Kasumi-1 (cell line): ENCODE data around the gene KIAA1755.
"Not testable (repeated sequence)": the region's sequence is repeated elsewhere in the genome, so short reads cannot be mapped to it uniquely, and the experiment has no call there.

Source experiments
- DNase-seq, 2 experiments: peaks; one replicate each; lab custom pipeline; 2025; lab: John Stamatoyannopoulos, UW

The KIAA1755 gene

DNA sequence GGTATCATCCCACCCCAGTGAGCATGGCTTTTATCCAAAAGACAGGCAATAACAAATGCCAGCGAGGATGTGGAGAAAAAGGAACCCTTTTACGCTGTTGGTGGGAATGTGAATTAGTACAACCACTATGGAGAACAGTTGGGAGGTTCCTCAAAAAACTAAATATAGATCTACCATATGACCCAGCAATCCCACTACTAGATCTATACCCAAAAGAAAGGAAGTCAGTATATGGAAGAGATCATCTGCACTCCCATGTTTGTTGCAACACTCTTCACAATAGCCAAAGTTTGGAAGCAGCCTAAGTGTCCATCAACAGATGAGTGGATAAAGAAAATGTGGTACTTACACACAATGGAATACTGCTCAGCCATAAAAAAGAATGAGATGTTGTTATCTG, 5.9 kb upstream of the KIAA1755 start:
- DNase-seq = no peak

DNA sequence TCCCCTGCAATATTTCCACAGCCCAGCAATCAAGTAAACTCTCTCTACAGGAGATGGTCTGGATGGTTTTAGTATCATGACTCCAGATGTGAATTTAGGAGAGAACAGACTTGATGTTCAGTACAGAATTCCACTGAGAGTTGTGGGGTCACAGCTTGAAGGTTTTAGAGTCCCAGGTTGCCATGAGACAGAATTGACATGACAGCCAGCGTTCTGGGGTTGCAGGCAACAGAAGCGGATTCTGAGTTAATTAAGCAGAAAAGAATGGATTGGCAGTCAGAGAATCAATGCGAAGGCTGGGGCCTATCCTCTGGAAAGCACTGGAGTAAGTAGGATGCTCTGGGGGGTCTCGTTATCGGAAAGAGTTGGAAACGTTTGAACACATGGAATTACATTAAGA, 2.4 kb upstream of the KIAA1755 start:
- no peak for DNase-seq

DNA sequence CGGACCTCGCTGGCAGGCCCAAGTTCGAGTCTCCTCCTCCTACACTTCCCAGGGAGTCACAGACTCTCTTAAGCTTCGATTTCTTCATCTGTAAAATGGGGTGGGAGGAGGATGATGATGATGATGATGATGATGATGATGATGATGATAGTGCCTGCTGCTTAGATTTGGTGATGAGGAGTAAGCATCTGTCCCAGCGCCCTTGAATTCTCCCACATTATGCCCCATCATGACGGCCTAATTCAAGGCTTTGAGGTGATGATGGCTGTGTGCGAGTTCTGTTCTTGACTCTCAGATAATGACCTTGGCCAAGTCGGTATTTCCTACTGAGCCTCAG, 487 bp upstream of the KIAA1755 start:
- DNase-seq = no peak

DNA sequence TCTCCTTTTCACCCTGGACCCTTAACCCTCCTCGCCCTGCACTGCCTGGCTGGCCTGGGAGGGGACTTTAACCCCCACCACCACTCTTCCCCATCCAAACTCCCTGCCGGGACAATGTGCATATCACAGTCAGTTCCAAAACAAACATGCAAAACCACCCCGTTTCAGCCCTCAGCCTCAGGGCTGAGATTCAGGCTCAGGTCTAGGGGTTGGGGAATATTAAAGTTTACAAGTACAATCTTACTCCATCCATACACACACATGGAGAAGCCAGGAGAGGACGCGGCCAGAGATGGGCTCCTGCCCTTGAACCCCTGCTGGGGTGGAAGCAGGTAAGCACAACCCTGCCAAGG, 534 bp downstream of the KIAA1755 start:
- no peak for DNase-seq

DNA sequence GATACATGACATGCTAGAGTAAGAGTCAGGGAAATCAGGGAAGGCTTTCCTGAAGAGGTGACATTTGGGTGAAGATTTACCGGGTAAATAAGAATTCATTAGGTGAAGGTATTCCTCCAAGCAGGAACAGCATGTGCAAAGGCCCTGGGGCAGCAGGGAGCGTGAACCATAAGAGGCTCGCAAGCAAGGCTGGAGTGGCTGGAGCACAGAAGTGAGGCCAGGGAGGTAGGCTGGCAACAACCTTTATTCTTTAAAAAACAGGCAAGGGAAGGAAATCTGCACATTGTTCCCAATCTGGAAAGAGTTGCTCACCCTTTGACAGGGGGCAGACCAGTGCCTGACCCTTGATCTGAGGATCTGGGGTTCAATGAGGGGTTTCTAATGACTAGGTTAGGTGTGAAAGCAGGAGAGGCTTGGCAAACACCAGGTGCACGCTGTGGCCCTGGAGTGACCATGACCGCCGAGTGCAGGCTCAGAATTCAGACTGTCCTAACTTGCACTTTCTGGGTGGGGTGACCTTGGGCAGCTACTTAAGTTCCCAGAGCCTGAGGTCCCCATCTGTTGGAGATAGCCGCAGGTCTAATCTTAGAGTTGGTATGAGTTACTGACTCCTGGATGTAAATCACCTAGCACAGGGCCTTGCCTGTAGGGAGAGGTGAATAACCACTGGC, 1.9 kb downstream of the KIAA1755 start:
- no peak for DNase-seq

DNA sequence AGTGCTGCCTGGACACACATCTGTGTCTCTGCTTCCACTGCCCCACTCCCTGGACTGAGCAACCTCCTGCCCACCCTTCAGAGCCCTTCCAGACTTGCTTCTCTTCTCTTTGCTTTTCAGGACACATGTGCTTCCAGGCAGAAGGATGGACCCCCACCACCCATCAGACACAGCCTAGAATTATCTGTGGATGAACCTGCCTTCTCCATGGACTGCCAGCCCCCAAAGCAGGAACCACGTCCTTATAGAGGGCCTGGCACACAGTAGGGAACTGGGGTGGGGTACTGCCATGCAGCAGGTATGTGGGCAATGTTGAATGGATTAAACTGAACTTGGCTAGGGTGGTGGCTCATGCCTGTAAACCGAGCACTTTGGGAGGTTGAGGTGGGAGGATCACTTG, 3.6 kb downstream of the KIAA1755 start:
- no peak for DNase-seq

DNA sequence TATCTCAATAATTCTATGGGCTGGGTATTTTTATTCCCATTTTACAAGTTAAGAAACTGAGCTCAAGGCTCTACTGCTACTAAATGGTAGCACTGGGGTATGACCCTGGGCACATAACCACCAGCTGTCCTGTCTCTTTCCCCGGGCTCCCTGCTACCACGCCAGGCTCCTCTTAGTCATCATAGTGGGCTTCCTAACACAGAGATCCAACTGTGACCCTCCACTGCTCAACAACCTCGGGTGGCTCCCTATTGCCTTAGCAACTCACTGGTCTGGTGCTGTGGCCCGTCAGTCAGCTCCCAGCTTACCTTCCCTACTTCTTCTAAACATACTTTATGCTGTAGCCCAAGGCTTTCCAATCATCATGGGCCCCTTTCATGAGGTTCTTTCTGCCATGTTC, 4.5 kb downstream of the KIAA1755 start:
- DNase-seq = no peak

DNA sequence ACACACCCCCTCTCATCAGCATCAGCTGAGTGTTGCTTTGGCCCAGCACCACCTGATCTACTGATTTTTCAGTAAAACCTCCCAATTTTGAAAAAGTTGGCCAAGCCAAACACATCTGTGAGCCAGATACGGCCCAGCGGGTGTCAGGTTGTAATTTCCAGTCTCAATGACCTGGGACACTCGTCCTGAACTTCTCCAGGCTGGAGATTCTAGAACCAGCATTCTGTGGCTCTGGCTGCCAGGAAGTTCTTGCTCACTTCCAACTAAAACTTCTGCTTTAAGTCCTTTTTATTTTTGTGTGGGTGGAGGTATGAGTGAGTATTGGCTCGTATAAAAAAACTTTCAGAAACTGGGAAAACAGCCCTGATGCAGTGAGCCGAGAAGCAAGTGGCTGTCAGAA, 5.1 kb downstream of the KIAA1755 start:
- DNase-seq = no peak

DNA sequence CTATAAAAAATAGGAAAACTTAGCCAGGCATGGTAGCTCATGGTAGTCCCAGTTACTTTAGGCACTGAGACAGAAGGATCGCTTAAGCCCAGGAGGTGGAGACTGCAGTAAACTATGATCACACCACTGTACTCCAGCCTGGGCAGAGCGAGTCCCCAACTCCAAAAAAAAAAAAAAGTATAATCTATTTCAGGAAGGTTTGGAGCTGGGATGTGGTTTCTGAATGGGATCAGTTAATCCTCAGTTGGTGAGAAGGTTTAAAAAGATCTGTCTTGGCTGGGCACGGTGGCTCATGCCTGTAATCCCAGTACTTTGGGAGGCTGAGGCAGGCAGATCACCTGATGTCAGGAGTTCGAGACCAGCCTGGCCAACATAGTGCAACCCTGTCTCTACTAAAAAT, 5.9 kb downstream of the KIAA1755 start:
- not testable (repeated sequence) for DNase-seq

DNA sequence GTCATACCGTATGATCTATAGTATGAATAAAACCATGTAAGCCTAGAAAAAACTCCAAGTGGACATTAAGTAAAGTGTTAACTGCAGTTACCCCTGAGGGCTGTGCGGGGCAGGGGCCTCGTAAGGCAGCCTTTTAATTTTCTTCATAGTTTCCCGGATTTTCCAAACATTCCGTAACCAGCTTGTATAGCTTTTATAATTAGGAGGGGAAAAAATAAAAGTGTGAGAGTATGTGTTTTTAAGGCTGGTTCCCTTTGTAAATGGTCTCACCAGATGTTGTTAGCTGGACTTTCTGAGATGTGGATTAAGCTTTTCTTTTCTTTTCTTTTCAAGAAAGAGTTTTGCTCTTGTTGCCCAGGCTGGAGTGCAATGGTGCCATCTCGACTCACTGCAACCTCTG, 7.0 kb downstream of the KIAA1755 start:
- DNase-seq = no peak

DNA sequence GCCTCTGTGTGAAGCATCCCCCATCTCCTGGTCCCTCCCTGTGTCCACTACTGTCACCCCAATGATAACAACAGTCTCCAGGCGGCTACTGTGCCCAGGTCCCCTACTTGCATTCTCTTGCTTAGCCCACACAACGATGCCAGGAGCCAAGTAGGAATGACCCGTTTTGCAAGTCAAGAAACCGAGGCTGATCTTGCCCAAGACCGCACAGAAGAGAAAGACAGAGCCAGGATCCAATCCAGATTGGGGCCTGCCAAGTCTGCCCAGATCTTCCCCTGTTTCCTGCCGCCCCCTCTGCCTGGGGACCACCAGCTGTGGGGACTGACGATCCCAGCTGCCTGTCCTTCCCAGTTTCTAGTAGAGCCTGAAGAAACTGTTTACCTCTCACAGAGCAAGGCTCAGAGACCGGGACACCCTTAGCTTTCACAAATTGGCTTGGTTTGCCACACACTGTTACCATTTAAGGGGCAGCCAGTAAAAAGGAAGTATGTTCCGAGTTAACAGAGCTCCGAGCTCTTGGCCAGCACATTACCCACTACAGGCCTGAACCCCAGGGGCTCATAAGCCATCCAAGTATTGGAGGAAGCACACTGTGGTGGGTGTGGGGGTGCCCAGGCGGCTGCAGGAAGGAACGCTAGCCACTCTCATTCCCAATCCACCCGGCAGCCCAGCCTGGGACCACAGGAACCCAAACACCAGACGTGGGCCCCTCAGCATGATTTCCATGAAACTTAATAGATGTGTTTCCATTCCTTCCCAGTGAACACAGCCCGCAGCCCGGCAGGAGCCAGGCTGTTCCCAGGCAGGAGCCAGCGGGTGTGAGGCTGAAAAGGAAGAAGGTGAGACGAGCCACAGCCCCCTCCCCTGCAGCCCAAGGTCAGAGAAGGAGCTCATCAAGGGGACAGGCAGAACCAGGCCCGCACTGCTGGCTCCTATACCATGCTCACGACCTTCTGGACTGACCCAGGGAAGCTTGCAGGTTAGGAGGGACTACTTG, 7.9 kb downstream of the KIAA1755 start:
- DNase-seq = no peak

DNA sequence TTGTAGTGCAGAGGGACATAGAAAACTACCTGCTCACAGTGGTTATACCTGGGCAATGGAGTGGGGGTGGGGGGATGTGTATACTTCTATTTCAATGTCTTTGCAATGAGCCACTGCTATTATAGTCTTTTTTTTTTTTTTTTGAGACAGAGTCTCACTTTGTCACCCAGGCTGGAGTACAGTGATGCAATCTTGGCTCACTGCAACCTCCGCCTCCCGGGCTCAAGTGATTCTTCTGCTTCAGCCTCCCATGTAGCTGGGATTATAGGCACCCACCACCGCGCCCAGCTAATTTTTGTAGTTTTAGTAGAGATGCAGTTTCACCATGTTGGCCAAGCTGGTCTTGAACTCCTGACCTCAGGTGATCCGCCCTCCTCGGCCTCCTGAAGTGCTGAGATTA, 9.1 kb downstream of the KIAA1755 start:
- not testable (repeated sequence) for DNase-seq

DNA sequence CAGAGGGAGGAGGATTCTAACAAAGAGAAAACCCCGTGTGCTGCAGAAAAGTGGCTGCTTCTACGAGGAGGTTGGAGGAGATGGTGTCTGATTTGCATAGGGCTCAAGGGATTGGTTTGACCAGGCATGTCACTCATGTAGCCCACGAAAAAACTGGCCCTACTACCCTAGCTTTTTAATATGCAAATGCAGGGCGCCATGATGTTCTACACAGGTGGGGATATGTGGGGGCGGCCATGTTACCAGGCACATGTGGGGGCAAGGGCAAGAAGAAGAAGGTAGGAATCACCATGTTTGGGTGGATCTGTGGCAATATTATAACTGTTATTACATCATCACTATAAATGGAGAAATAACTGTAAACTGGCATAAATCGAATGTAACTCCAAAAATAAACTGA, 9.9 kb downstream of the KIAA1755 start:
- DNase-seq = no peak

DNA sequence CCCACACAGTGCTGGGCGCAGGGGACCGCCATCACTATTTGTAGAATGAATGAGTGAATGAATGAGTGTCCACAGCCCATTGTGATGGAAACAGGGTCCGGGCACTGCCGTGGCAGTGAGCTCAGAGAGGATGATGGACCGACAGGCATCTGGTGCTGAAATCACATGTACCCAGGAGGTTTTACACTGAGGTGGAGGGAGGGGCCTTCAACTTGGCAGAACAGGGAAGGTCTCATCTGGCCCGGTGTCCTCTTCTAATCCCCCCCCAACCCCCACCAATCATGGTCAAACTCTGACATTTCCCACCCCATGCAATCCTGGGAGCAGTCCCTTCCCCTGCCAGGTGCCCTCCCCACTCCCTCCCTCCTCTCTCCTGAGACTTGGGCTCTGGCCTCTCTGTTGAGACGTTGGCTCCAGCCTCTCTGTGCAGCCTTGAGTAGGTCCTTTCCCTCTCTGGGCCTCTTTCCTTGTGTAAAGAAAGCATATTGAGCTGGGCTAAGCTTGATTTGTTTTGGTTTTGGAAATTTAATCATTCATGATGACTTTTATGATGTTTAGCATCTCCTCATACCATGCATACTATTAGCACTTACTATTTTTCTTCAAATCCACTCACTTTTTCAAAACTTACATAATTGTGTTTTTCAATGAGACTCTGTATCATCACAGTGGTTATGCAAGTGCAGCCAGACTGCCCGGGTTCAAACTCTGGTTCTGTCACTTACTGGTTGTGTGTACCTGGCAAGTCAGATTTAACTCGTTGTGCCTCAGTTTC, 10.8 kb downstream of the KIAA1755 start:
- DNase-seq = no peak

DNA sequence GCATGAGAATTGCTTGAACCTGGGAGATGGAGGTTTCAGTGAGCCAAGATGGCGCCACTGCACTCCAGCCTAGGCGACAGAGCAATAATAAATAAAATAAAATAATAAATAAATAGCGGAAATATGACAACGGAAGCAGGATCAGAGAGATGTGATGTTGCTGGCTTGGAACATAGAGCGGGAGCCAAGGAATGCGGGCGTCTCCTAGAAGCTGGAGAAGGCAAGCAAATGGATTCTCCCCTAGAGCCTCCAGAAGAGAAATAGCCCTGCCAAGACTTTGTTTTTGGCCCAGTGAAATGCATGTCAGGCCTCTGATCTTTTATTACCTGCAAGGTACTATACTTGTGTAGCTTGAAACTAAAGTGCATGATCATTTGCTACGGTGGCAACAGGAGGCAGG, 12.4 kb downstream of the KIAA1755 start:
- DNase-seq = no peak

DNA sequence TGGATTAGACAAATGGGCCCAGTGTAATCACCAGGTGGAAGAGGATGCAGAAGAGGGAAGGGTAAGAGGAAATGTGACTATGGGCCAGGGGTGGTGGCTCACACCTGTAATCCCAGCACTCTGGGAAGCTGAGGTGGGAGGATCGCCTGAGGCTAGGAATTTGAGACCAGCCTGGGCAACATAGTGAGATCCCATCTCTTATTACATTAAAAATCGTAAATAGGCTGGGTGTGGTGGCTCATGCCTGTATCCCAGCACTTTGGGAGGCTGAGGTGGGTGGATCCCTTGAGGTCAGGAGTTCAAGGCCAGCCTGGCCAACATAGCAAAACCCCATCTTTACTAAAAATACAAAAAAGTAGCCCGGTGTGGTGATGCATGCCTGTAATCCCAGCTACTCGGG, 12.8 kb downstream of the KIAA1755 start:
- DNase-seq = not testable (repeated sequence)

DNA sequence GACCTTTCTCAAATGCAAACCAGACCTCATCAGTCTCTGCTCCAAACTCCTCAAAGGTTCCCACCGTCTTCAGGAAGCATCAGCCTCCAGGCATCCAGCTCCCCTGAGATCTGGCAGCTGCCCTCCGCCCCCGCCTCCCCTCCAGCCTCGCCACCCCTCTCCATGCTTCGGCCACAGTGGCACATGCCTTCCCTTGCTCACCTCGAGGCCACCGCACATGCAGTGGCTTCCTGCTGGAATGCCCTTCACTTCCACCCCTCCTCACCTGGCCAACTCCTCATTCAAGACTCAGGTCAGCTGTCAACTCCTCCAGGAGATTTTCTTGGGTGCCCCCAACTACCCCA, 13.4 kb downstream of the KIAA1755 start:
- DNase-seq = no peak

DNA sequence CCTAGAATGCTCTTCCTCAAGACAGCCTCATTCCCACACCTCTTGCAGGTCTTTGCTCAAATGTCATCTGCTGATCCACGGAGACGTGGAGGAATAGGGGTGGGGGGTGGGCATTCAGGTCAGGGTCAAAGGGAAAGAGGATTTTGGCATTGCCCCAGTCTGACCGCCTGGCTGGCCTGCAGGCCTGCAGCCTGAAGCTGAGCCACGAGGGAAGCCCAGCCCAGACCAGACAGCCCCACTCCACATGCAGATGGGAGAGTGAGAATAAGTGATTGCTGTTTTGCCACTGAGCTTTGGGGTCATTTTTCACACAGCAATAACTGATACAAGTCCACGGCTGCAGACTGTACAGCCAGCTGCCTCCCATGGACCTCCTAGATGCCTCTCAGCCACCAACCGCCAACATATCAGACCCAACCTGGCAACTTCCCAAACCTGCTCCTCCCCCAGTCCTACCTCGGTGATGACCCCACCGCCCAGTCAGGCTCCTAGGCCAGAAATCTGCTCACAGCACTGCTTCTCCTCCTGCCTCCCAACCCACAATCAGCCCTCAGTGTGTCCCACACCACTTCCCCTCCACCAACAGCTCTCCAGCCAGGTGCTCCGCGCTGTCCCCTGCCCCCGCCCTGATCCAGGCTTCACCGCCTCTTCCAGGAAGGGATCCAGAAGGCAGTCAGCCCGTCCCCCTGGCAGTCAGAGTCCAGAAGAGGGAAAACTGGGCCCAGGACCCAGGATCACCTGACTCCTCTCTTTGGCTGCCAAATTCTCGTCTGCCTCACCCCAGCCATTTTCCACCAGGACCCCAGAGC, 14.0 kb downstream of the KIAA1755 start:
- DNase-seq = no peak

DNA sequence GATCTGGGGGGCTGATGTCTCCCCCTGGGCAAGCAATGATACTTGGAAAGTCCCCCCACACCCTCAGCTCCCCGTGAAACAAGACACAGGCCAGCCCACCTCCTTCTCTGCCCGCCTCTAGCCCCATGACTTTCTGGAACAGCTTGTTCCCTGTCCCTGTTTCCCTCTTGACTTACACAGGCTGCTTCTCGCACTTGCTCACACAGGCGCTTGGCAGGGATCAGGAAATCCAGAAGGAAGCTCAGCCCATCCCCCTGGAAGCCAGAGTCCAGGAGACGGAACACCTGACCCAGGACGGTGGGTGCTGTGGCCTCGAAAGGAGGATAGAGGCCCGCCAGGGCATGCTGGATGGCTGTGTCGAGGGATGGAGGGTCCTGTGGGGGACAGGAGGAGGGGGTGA, 14.8 kb downstream of the KIAA1755 start:
- DNase-seq = no peak

DNA sequence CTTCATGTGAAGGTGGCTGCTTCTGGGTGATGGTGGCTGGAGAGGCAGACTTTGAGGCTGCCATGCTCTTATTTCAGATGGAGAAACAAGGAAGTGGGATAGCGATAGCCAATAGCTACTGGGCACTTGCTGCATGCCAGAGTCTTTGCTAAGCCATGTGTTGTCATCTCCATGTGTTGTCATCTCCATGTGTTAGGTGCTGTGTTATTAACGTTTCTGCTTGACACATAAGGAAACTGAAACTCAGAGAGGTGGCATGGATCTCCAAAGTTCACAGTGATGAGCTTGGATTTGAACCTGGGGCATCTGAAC, 16.9 kb downstream of the KIAA1755 start:
- DNase-seq = no peak

DNA sequence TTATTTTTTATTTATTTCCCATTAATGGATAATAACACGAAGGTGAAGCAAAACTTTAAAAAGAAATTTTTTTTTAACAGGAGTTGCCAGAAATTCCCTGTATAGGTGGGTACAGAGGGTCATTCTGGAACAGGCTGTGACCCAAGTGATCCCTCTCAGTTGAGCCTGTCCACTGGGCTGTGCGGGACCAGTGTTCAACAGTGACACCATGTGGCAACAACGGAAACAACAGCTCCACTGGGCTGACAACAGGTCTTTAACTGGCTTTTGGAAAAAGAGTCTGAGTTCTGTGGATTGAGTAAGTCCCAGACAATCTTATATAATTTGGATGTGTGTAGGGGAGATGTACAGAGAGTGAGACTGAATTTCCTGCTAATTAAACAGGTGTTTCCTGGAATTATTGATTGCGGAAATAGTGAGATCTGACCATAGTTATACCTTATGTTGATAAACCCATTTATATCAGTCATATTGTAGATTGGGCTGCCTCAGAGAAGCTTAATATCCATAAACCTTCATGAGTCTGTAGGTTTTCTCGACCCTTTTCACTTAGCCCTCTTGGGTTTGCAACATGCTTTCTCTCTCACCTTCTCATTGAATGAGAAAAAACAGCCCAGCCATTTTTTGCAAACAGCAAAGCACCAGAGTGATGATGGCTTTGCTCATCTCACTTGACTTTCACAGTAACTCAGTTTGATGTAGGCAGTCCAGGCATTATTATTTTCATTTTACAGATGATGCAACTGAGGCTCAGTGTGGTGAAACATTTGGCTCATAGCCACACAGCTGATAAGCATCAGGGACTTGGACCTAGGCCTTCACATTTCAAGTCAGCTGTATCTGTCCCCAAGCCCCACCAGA, 17.5 kb downstream of the KIAA1755 start:
- peak; percentile 35 for DNase-seq
